Spleen (tissue), 7 donors: ENCODE results near the gene LILRA2.
"Not testable (repeated sequence)": the region's sequence is repeated elsewhere in the genome, so short reads cannot be mapped to it uniquely, and the experiment has no call there.

Source experiments
- POLR2A ChIP-seq, 3 donors: fragments of 450-650 bp; IDR thresholded peaks; one replicate each; pipeline ENCODE4 v1.5.1; 2017; ENCODE audit warnings: antibody characterized with exemption in 3 of 3, mild to moderate bottlenecking in 1 of 3
- POLR2AphosphoS5 ChIP-seq, 3 donors: sonication (generic); formaldehyde crosslinking; IDR thresholded peaks; one replicate each; pipeline ENCODE4 v1.5.1; 2017; ENCODE audit warnings: antibody characterized with exemption in 3 of 3
- TF ChIP-seq, protein P1 (sequence below), 11 experiments: fragments of 200-600 bp in 7 of 11; fragments of 450-650 bp in 4 of 11; sonication (generic) in 4 of 11; IDR thresholded peaks in 8 of 11; conservative IDR thresholded peaks in 3 of 11; 1 replicate in 7 of 11; 2 replicates in 4 of 11; pipeline versions ENCODE4 v1.4.0 to v1.8.0; 2016 to 2021; ENCODE audit warnings: antibody characterized with exemption in 11 of 11, inconsistent platforms in 4 of 11, mild to moderate bottlenecking in 1 of 11
- donor health status: DM: no; HTN: no; CAD: no; lungs with moderate emphysema.
- donor health status: DM: no; HTN: no; CAD: no.
- donor health status: DM: no; HTN: no; CAD: no.

DNA sequence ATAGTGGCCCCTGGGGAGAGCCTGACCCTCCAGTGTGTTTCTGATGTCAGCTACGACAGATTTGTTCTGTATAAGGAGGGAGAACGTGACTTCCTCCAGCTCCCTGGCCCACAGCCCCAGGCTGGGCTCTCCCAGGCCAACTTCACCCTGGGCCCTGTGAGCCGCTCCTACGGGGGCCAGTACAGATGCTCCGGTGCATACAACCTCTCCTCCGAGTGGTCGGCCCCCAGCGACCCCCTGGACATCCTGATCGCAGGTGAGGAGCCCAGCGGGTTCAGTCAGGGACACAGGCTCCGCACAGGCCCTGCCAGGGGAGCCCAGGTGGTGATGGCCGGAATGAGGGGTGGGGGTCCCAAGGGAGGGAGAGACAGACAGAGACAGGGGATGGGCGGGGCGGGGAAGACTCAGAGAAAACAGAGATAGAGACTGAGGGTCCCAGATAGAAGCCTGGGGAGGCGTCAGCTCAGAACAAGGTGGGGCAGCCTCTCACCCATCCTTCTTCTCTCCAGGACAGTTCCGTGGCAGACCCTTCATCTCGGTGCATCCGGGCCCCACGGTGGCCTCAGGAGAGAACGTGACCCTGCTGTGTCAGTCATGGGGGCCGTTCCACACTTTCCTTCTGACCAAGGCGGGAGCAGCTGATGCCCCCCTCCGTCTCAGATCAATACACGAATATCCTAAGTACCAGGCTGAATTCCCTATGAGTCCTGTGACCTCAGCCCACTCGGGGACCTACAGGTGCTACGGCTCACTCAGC lies 22.3 kb downstream of the LILRA2 start:
- TF ChIP-seq POLR2AphosphoS5, POLR2A (IDR thresholded peaks at IDR 0.05): not testable (repeated sequence)
- TF ChIP-seq, protein P1, sequence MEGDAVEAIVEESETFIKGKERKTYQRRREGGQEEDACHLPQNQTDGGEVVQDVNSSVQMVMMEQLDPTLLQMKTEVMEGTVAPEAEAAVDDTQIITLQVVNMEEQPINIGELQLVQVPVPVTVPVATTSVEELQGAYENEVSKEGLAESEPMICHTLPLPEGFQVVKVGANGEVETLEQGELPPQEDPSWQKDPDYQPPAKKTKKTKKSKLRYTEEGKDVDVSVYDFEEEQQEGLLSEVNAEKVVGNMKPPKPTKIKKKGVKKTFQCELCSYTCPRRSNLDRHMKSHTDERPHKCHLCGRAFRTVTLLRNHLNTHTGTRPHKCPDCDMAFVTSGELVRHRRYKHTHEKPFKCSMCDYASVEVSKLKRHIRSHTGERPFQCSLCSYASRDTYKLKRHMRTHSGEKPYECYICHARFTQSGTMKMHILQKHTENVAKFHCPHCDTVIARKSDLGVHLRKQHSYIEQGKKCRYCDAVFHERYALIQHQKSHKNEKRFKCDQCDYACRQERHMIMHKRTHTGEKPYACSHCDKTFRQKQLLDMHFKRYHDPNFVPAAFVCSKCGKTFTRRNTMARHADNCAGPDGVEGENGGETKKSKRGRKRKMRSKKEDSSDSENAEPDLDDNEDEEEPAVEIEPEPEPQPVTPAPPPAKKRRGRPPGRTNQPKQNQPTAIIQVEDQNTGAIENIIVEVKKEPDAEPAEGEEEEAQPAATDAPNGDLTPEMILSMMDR (IDR thresholded peaks at IDR 0.05 in 8 of 11, conservative IDR thresholded peaks at IDR 0.05 in 3 of 11) = not testable (repeated sequence)
